ENCODE results near the gene USP53.
"Not testable (repeated sequence)": the region's sequence is repeated elsewhere in the genome, so short reads cannot be mapped to it uniquely, and the experiment has no call there.

The USP53 gene

GRCh38 chr4:119212234-119212963, at the start of gene USP53:
TSS of gene USP53 (plus strand) at chr4:119212713. CDS start at chr4:119239760, 27,047 bp downstream.
- DNase-seq = peak; percentile 76 to 90

- DNase-seq = no peak
Measured at GRCh38 chr4:119165767-119166166, 46.7 kb upstream of the USP53 start.

GRCh38 chr4:119170195-119170594, 42.3 kb upstream of the USP53 start:
- DNase-seq = no peak

- DNase-seq = no peak
Measured at GRCh38 chr4:119172223-119172622, 40.3 kb upstream of the USP53 start.

GRCh38 chr4:119173729-119174361, 38.7 kb upstream of the USP53 start:
- not testable (repeated sequence) for DNase-seq

- no peak for DNase-seq
Measured at GRCh38 chr4:119179011-119179410, 33.5 kb upstream of the USP53 start.

GRCh38 chr4:119184128-119184527, 28.4 kb upstream of the USP53 start:
- no peak for DNase-seq

GRCh38 chr4:119189638-119190037, 22.9 kb upstream of the USP53 start:
- no peak for DNase-seq

GRCh38 chr4:119190354-119190753, 22.2 kb upstream of the USP53 start:
- DNase-seq = no peak

- DNase-seq = no peak
Measured at GRCh38 chr4:119191505-119191904, 21.0 kb upstream of the USP53 start.

- DNase-seq = no peak
Measured at GRCh38 chr4:119197772-119198212, 14.7 kb upstream of the USP53 start.

GRCh38 chr4:119204916-119205315, 7.6 kb upstream of the USP53 start:
- no peak for DNase-seq

- DNase-seq = no peak
Measured at GRCh38 chr4:119205690-119206089, 6.8 kb upstream of the USP53 start.

- no peak for DNase-seq
Measured at GRCh38 chr4:119206178-119206577, 6.3 kb upstream of the USP53 start.

GRCh38 chr4:119207051-119207450, 5.5 kb upstream of the USP53 start:
- no peak for DNase-seq

GRCh38 chr4:119209077-119209476, 3.4 kb upstream of the USP53 start:
- DNase-seq = peak; percentile 79

GRCh38 chr4:119209586-119209985, 2.9 kb upstream of the USP53 start:
- DNase-seq = no peak

GRCh38 chr4:119210775-119211174, 1.7 kb upstream of the USP53 start:
- peak in 1 of 2 experiments; percentile 10 for DNase-seq

GRCh38 chr4:119211867-119212233, 663 bp upstream of the USP53 start:
- peak in 1 of 2 experiments; percentile 34 for DNase-seq

GRCh38 chr4:119212964-119213606, 572 bp downstream of the USP53 start:
- peak; percentile 49 to 90 for DNase-seq

- no peak for DNase-seq
Measured at GRCh38 chr4:119218093-119218492, 5.6 kb downstream of the USP53 start.

- DNase-seq = no peak
Measured at GRCh38 chr4:119221412-119221811, 8.9 kb downstream of the USP53 start.

GRCh38 chr4:119227690-119228089, 15.2 kb downstream of the USP53 start:
- DNase-seq = no peak

- DNase-seq = no peak
Measured at GRCh38 chr4:119228406-119228805, 15.9 kb downstream of the USP53 start.
